Spinal cord (tissue), 10 donors: ENCODE measurements around the gene GRP. TPM values are rescaled to one million over a fixed set of nuclear protein-coding genes. Genes with fewer than 3 reads are reported as not detected.

Experiments used
- DNase-seq, 6 donors: peaks; one replicate each; pipeline versions ENCODE4 v3.0.0 to v3.0.0-alpha.2; 2013 to 2015; ENCODE audit warnings: low spot score in 6 of 6, low read depth in 4 of 6
- H3K27ac ChIP-seq: one replicate; pipeline ENCODE4 v1.5.1; 2013; ENCODE audit warnings: low read depth, low read length, control low read depth
- H3K27me3 ChIP-seq: one replicate; pipeline ENCODE4 v1.6.1; 2013; ENCODE audit warnings: low read length; ENCODE audit not compliant: control insufficient read depth, insufficient read depth
- H3K36me3 ChIP-seq: one replicate; pipeline ENCODE4 v1.6.1; 2013; ENCODE audit warnings: low read length; ENCODE audit not compliant: control insufficient read depth, insufficient read depth
- H3K4me1 ChIP-seq: one replicate; pipeline ENCODE4 v1.6.1; 2013; ENCODE audit warnings: low read length; ENCODE audit not compliant: control insufficient read depth, insufficient read depth
- H3K4me3 ChIP-seq: one replicate; pipeline ENCODE4 v1.5.1; 2013; ENCODE audit warnings: low read depth, low read length, control low read depth
- H3K9me3 ChIP-seq: one replicate; pipeline ENCODE4 v1.6.1; 2013; ENCODE audit warnings: low read length; ENCODE audit not compliant: control insufficient read depth, insufficient read depth
- WGBS: methylation state at CpG from one replicate; pipeline ENCODE4 v1.1.5; 2013; ENCODE audit warnings: missing lambda C conversion rate; ENCODE audit not compliant: insufficient coverage; 5-methylcytosine and 5-hydroxymethylcytosine counted together
- polyA plus RNA-seq, 2 donors: library from polyadenylated mRNA; unstranded; fragments of 120-200 nt; gene quantifications; one replicate each; pipeline ENCODE4 v1.2.1, GENCODE V29; 2013; ENCODE audit not compliant: insufficient read length in 2 of 2
- total RNA-seq, 2 donors: library from RNA; depleted of rRNA in 1 of 2; stranded (reverse); fragments of 120-200 nt in 1 of 2; fragments of >200 nt in 1 of 2; gene quantifications; one replicate each; pipeline versions ENCODE4 v1.2.3 to v1.2.4, GENCODE V29; 2013 to 2014
- donor health status: healthy.

GRP gene
- total and polyA plus RNA-seq, 4 donors = 2.0 to 11.1 (median 7.3) TPM

GRCh38 chr18:59269563-59270119, 49.7 kb downstream of the GRP start:
- no peak overlapping the region for H3K4me3 ChIP-seq
- WGBS = 5% methylated on average over 10 of the region's 17 CpGs
- peaks cover 54% of the 10 kb centered on the region for H3K4me1 ChIP-seq
- no peaks in the 10 kb centered on the region for H3K9me3 ChIP-seq
- no peak overlapping the region for H3K27ac ChIP-seq
- DNase-seq = peak in 1 of 6 donors; percentile 20
- peaks cover 99% of the 10 kb centered on the region for H3K27me3 ChIP-seq
- no peaks in the 10 kb centered on the region for H3K36me3 ChIP-seq

DNA sequence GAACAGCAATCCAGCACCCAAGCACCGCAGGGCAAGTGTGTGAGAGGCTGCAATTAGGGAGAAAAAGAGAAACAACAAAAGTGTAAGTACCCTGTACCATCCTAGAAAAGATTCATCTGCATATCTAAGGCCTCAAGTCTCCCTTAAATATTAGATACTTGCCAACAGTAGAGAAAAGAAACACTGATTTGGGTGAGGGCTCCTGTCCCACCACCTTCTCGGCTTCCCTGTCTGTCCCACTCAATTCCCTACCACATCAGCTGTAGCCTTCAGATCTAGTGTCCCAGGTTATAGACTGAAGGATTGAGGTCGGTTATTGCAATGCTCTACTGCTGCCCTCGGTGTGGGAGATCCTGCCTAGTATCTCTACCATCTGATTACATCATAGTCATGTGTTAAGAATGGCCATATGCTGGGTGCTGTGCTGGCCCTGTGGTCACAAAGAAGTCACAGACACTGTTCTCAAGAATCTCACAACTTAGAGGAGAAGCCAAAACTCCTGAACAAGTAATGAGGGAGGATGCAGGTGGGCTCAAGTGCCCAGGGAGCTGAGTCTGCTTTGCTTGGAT, 50.8 kb downstream of the GRP start:
- no CpG with 5 or more reads among the region's 4 CpGs for WGBS
- no peaks in the 10 kb centered on the region for H3K9me3 ChIP-seq
- H3K4me1 ChIP-seq = peaks cover 43% of the 10 kb centered on the region
- no peak overlapping the region for H3K4me3 ChIP-seq
- H3K36me3 ChIP-seq = no peaks in the 10 kb centered on the region
- H3K27me3 ChIP-seq = peaks cover 99% of the 10 kb centered on the region
- H3K27ac ChIP-seq = no peak overlapping the region
- no peak for DNase-seq

- no peak overlapping the region for H3K4me3 ChIP-seq
- peak in 1 of 6 donors; percentile 24 for DNase-seq
- H3K27me3 ChIP-seq = peaks cover 99% of the 10 kb centered on the region
- 9% methylated on average over 12 of the region's 14 CpGs for WGBS
- H3K9me3 ChIP-seq = no peaks in the 10 kb centered on the region
- peaks cover 43% of the 10 kb centered on the region for H3K4me1 ChIP-seq
- H3K27ac ChIP-seq = no peak overlapping the region
- no peaks in the 10 kb centered on the region for H3K36me3 ChIP-seq
These were observed 51.8 kb downstream of the GRP start for GRCh38 chr18:59271606-59272220.

GRCh38 chr18:59272221-59272888, 52.4 kb downstream of the GRP start:
- H3K4me1 ChIP-seq = peaks cover 43% of the 10 kb centered on the region
- no peak overlapping the region for H3K4me3 ChIP-seq
- H3K27ac ChIP-seq = no peak overlapping the region
- WGBS = 1% methylated on average over 52 of the region's 52 CpGs
- no peaks in the 10 kb centered on the region for H3K36me3 ChIP-seq
- H3K9me3 ChIP-seq = no peaks in the 10 kb centered on the region
- DNase-seq = no peak
- H3K27me3 ChIP-seq = peaks cover 99% of the 10 kb centered on the region

DNA sequence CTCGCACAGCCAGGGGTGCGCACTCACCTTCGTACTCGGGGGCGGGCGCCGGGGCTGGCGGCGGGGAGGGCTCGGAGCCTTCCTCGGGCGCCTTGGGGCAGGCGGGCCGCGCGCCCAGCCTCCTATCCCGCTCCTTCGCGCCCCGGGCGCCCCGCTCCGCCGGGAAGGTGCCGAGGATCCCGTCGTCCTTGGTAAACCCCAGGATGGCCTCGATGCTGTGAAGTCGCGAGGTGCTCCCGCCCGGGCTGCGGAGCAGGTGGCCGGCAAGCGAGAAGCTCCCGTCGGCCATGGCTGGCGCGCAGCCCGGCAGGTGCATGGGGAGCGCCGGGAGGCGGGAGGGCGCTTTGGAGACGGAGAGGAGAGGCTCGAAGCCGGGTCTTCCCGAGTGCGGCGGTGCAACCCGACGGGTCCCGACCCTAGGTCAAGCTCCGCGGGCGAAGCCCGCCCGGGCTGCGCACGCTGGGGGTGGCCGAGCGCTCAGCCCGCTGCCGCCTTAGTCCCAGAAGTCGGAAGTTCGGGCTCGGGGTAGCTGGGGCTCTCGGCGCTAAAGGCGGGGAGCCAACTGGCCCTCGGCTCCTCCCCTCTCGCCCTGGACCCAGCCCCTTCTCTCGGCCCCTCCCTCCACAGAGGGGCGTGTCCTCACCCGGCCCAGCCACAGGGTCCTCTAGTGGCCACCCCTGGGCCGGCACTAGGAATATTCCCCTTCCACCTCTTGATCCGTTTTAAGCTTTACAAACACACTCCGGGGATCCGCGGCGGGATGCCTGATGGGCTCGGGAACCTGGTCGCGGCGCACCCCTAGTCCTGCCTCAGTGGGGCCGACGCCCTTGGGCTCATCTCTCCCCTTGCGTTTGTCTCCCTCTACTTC, 53.2 kb downstream of the GRP start, which contains the start of gene RAX:
RAX (minus strand) TSS at position 564 of the 868 bp plus-strand sequence; CDS start at position 316, 248 bp downstream.
- Histone ChIP-seq H3K9me3 (no peaks in the 10 kb centered on the region), H3K27me3 (peaks cover 94% of the 10 kb centered on the region), H3K4me1 (peaks cover 38% of the 10 kb centered on the region), H3K27ac (no peak within 1 kb of the TSS), H3K4me3 (no peak within 1 kb of the TSS), H3K36me3 (no peaks in the 10 kb centered on the region)
- under 1% methylated on average over 88 of the region's 88 CpGs for WGBS
- peak in 1 of 6 donors; percentile 32 for DNase-seq

- H3K9me3 ChIP-seq = no peaks in the 10 kb centered on the region
- H3K27ac ChIP-seq = no peak overlapping the region
- H3K36me3 ChIP-seq = no peaks in the 10 kb centered on the region
- H3K27me3 ChIP-seq = peaks cover 89% of the 10 kb centered on the region
- 1% methylated on average over 44 of the region's 48 CpGs for WGBS
- H3K4me1 ChIP-seq = peaks cover 30% of the 10 kb centered on the region
- no peak overlapping the region for H3K4me3 ChIP-seq
- DNase-seq = no peak
These were observed 54.0 kb downstream of the GRP start for GRCh38 chr18:59273759-59274532.

DNA sequence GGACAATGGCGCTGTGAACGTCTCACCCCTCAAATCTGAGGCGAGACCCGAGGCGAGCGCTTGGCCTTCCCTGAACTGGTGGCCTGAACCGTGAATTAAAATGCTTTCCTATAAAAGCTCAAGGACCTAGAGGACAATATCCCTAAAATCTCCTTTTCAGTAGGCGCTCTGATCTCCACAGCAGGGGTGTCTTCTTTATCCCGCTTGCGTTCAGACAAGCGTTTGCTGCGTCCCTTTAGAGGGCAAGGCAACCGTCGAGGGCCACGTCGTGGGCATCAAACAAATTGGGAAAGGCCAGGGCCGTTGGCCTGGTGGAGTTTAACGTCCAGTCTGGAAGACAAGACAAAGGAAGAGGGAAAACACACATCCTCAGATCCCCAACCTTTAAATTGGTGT, 54.6 kb downstream of the GRP start:
- Histone ChIP-seq H3K4me3 (no peak overlapping the region), H3K27me3 (peaks cover 89% of the 10 kb centered on the region), H3K27ac (no peak overlapping the region), H3K4me1 (peaks cover 27% of the 10 kb centered on the region), H3K9me3 (no peaks in the 10 kb centered on the region), H3K36me3 (no peaks in the 10 kb centered on the region)
- DNase-seq = no peak
- 7% methylated on average over 12 of the region's 18 CpGs for WGBS

DNA sequence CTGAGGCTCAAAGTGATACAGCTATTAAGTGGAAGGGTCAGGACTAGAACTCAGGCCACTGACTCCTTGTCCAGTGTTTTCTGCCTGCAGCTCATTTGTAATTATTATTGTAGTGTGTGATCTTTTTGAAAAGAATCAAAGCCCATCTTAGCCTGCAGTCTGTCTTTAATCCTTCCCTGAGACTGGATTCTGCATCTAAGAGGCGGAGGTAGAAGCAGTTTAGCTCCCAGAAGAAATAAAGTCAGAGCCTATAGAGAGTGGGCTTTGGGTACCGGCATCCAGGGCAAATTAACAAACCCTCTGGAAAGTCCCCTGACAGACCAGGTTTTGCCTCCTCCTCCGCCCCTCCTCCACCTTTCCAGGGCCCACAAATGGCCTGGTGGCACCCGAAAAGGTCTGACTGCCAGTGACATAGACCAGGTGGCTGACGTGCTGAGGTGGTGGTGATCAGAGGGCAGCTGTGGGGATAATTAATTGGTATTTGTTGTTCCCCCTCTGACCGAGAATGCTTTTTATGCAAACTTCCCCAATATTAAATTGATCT, 55.5 kb downstream of the GRP start:
- Histone ChIP-seq H3K9me3 (no peaks in the 10 kb centered on the region), H3K27me3 (peaks cover 88% of the 10 kb centered on the region), H3K4me1 (peaks cover 27% of the 10 kb centered on the region), H3K36me3 (no peaks in the 10 kb centered on the region), H3K4me3 (no peak overlapping the region), H3K27ac (no peak overlapping the region)
- no peak for DNase-seq
- no CpG with 5 or more reads among the region's 6 CpGs for WGBS
